ENCODE data around the gene CLDN14. TPM values are rescaled to one million over a fixed set of nuclear protein-coding genes. Genes with fewer than 3 reads are reported as not detected.

CLDN14 gene
- total RNA-seq, 1 experiment from 2014 or later, result not detected

GRCh38 chr21:36509973-36510664, 30.2 kb upstream of the CLDN14 start:
- DNase-seq, result no peak
- Histone ChIP-seq H3K4me3 (ENCODE audit: insufficient read depth, low read depth, low read length) (no peak overlapping the region), H3K36me3 (replicated peaks; ENCODE audit: control insufficient read depth, insufficient read depth, low read length) (no peaks in the 10 kb centered on the region), H3K27me3 (ENCODE audit: control insufficient read depth, insufficient read depth, low read length) (no peaks in the 10 kb centered on the region; the same call in 1 of the 2 replicates)

DNA sequence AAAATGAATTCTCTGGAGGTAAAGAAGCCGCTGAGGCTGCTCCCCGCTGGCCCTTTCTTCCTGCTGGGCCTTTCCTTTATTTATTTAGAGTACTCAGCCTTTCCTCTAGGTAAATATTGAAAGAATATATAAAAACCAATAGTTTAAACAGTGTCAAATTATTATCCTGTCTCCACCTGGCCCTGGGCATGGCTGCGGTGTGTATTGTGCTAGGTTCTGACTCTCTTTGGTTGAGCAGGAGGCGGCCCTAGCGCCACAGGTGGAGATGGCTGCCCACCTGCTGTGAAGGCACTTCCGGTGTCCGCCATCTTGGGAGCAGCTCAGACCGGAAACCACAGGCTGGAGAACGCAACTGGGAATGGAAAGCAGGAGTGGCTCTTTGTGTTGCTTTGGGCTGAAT, 29.0 kb upstream of the CLDN14 start:
- Histone ChIP-seq H3K4me3 (ENCODE audit: insufficient read depth, low read depth, low read length) (no peak overlapping the region), H3K27me3 (ENCODE audit: control insufficient read depth, insufficient read depth, low read length) (no peaks in the 10 kb centered on the region; the same call in 1 of the 2 replicates), H3K36me3 (replicated peaks; ENCODE audit: control insufficient read depth, insufficient read depth, low read length) (no peaks in the 10 kb centered on the region)
- no peak for DNase-seq

DNA sequence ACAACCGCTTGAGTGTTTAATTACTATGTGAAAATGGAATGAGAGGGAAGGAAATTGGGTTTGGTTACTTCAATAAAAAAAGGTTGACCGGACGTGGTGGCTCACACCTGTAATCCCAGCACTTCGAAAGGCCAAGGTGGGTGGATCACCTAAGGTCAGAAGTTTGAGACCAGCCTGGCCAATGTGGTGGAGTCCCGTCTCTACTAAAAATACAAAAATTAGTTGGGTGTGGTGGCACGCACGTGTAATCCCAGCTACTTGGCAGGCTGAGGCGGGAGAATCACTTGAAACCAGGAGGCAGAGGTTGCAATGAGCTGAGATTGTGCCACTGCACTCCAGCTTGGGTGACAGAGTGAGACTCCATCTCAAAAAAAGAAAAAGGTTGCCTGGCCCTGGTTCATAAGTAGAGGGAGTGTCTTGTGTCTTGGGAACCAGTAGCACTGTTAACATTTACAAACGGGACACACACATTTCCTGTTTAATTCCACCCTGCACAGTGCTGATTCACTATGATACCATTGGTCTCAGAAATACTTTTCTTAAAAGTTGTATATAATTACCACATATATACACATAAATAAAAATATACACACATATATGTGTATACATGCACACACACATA, 27.6 kb upstream of the CLDN14 start:
- no peaks in the 10 kb centered on the region for H3K36me3 ChIP-seq (replicated peaks; ENCODE audit: control insufficient read depth, insufficient read depth, low read length)
- H3K4me3 ChIP-seq (ENCODE audit: insufficient read depth, low read depth, low read length), result no peak overlapping the region
- H3K27me3 ChIP-seq (ENCODE audit: control insufficient read depth, insufficient read depth, low read length), result no peaks in the 10 kb centered on the region
- DNase-seq, result no peak

DNA sequence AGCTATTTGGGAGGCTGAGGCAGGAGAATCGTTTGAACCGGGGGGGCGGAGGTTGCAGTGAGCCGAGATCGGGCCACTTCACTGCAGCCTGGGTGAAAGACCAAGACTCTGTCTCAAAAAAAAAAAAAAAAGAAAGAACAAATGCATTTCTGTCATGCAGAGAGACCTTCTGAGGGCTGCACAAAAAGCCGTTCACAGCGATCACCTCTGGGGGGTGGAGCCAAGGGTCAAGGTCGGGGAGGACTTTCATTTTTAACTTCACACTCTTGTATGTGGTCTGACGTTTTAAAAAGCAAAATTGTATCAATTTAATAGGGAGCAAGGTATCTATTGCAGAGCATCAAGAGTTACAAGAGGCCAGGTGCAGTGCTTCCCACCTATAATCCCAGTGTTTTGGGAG, 26.6 kb upstream of the CLDN14 start:
- Histone ChIP-seq H3K4me3 (ENCODE audit: insufficient read depth, low read depth, low read length) (no peak overlapping the region), H3K36me3 (replicated peaks; ENCODE audit: control insufficient read depth, insufficient read depth, low read length) (no peaks in the 10 kb centered on the region), H3K27me3 (ENCODE audit: control insufficient read depth, insufficient read depth, low read length) (no peaks in the 10 kb centered on the region)
- DNase-seq, result no peak

- Histone ChIP-seq H3K36me3 (replicated peaks; ENCODE audit: control insufficient read depth, insufficient read depth, low read length) (no peaks in the 10 kb centered on the region), H3K27me3 (ENCODE audit: control insufficient read depth, insufficient read depth, low read length) (no peaks in the 10 kb centered on the region), H3K4me3 (ENCODE audit: insufficient read depth, low read depth, low read length) (no peak overlapping the region)
- peak; percentile 51 for DNase-seq
These were observed 24.4 kb upstream of the CLDN14 start for GRCh38 chr21:36504067-36505058.

- no peak for DNase-seq
- Histone ChIP-seq H3K36me3 (replicated peaks; ENCODE audit: control insufficient read depth, insufficient read depth, low read length) (no peaks in the 10 kb centered on the region), H3K4me3 (ENCODE audit: insufficient read depth, low read depth, low read length) (no peak overlapping the region), H3K27me3 (ENCODE audit: control insufficient read depth, insufficient read depth, low read length) (no peaks in the 10 kb centered on the region)
These were observed 22.4 kb upstream of the CLDN14 start for GRCh38 chr21:36502365-36502764.

- no peaks in the 10 kb centered on the region for H3K36me3 ChIP-seq (replicated peaks; ENCODE audit: control insufficient read depth, insufficient read depth, low read length)
- no peak for DNase-seq
- no peak overlapping the region for H3K4me3 ChIP-seq (ENCODE audit: insufficient read depth, low read depth, low read length)
- no peaks in the 10 kb centered on the region for H3K27me3 ChIP-seq (ENCODE audit: control insufficient read depth, insufficient read depth, low read length)
These were observed 21.6 kb upstream of the CLDN14 start for GRCh38 chr21:36501589-36501892.

- Histone ChIP-seq H3K27me3 (ENCODE audit: control insufficient read depth, insufficient read depth, low read length) (no peaks in the 10 kb centered on the region), H3K4me3 (ENCODE audit: insufficient read depth, low read depth, low read length) (no peak overlapping the region), H3K36me3 (replicated peaks; ENCODE audit: control insufficient read depth, insufficient read depth, low read length) (no peaks in the 10 kb centered on the region)
- DNase-seq, result no peak
These were observed 19.9 kb upstream of the CLDN14 start for GRCh38 chr21:36499578-36500471.

- DNase-seq, result no peak
- H3K27me3 ChIP-seq (ENCODE audit: control insufficient read depth, insufficient read depth, low read length), result no peaks in the 10 kb centered on the region
These were observed 14.6 kb upstream of the CLDN14 start for GRCh38 chr21:36494557-36494956.

DNA sequence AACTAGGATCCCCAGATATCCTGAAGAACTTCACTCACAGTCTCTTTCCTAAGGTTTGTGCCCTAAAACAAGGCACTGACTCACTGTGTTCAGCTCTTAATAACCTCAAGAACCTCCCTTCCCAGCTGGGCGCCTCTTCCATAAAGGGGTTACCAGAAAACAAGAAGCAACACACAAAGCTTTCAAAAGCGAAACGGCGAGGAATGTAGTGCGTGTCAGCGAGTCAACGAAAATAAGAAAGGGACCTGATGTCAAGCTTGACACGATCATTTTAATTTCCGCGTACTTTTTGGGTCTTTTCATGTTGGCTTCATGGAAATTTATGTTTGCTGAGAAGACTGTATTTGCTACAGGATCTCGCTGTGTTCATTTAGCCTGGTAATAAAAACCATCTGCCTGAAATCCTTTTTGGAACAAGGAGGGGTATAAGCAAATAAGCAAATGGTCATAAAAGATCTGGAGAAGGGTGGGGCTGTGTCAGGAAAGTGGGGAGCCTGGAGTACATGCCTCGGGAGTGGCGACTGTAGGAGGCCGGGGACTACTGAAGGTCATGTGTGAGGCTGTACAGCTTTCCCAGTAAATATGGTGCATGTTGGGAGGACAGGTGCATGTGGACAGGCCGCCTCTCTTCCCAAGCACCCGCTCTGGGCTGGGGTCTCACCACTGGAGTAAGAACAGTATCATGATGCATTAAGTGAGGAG, 11.4 kb upstream of the CLDN14 start:
- H3K4me3 ChIP-seq (ENCODE audit: insufficient read depth, low read depth, low read length), result no peak overlapping the region
- no peak for DNase-seq
- H3K27me3 ChIP-seq (ENCODE audit: control insufficient read depth, insufficient read depth, low read length), result no peaks in the 10 kb centered on the region
- no peaks in the 10 kb centered on the region for H3K36me3 ChIP-seq (replicated peaks; ENCODE audit: control insufficient read depth, insufficient read depth, low read length)

More at GRCh38 chr21:36494557-36494956, 14.6 kb upstream of the CLDN14 start:
- Histone ChIP-seq H3K36me3 (replicated peaks; ENCODE audit: control insufficient read depth, insufficient read depth, low read length) (no peaks in the 10 kb centered on the region), H3K4me3 (ENCODE audit: insufficient read depth, low read depth, low read length) (no peak overlapping the region)

- no peak overlapping the region for H3K4me3 ChIP-seq (ENCODE audit: insufficient read depth, low read depth, low read length)
- no peak for DNase-seq
- no peaks in the 10 kb centered on the region for H3K27me3 ChIP-seq (ENCODE audit: control insufficient read depth, insufficient read depth, low read length)
- H3K36me3 ChIP-seq (replicated peaks; ENCODE audit: control insufficient read depth, insufficient read depth, low read length), result no peaks in the 10 kb centered on the region
These were observed 9.8 kb upstream of the CLDN14 start for GRCh38 chr21:36489776-36490165.

DNA sequence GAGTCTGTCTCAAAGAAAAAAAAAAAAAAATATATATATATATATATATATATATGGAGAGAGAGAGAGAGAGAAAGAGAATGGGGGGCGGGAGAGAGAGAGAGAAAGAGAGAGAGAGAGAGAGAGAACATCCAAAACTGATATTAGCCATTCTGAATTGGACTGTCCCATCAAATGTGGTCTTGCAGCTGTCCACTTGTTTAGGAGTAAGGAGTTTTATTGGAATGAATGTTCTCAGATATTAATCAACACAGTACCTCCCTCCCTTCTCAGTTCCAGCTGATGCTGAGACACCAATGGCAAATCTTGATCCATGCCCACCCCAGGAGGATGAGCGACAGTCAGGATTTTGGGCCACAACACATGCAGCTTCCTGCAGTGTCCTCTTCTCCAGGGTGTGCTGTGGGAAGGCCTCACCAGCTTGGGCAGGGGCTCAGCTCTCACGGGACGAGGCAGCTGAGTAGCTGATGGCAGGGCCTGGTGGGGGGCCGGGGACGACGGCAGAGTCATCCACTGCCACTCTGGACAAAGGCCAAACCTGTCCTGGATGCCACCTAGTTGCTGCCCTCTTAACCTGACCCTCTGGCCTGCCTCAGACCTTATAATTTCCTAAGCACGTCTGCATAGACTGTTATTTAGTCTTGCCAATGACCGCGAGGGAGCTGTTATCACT, 9.3 kb upstream of the CLDN14 start:
- DNase-seq, result no peak
- no peaks in the 10 kb centered on the region for H3K36me3 ChIP-seq (replicated peaks; ENCODE audit: control insufficient read depth, insufficient read depth, low read length)
- no peaks in the 10 kb centered on the region for H3K27me3 ChIP-seq (ENCODE audit: control insufficient read depth, insufficient read depth, low read length)
- no peak overlapping the region for H3K4me3 ChIP-seq (ENCODE audit: insufficient read depth, low read depth, low read length)

DNA sequence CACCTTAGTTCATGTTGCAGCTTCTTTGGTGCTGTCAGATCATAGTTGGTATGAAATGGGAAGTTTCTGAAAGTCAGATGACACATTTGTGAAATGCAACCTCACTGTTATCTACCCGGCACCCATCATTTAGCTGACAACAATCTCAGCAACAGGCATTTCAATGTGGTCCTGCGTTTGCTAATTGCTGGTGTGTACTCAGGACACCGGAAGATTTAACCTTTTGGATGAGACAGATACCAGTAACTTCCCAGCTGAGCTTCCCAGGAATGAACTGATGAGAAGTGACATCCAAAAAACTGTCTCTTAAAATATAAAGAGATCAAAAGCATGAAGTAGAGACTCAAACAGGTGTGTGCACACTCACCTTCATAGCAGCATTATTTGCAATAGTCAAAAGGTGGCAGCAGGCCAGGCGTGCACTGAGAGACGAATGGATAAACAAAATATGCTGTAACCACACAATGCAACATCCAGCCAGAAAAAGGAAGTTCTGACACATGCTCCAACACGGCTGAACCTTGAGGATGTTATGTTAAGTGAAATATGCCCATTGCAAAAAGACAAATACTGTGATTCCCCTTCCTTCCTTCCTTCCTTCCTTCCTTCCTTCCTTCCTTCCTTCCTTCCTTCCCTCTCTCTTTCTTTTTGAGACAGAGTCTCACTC, 7.9 kb upstream of the CLDN14 start:
- no peak overlapping the region for H3K4me3 ChIP-seq (ENCODE audit: insufficient read depth, low read depth, low read length)
- H3K36me3 ChIP-seq (replicated peaks; ENCODE audit: control insufficient read depth, insufficient read depth, low read length), result no peaks in the 10 kb centered on the region
- H3K27me3 ChIP-seq (ENCODE audit: control insufficient read depth, insufficient read depth, low read length), result no peaks in the 10 kb centered on the region
- DNase-seq, result no peak
